H9 (cell line): ENCODE results near the gene MIGA2. TPM values are rescaled to one million over a fixed set of nuclear protein-coding genes. Genes with fewer than 3 reads are reported as not detected.

ENCODE experiments used
- DNase-seq: peaks from one replicate; pipeline ENCODE4 v3.0.0-alpha.2; 2017
- H2AFZ ChIP-seq: one replicate; pipeline ENCODE4 v1.6.1; 2013; ENCODE audit warnings: mild to moderate bottlenecking, low read length, control low read depth, moderate library complexity
- H2AK5ac ChIP-seq: 2 replicates; pipeline ENCODE4 v1.6.1; 2013; ENCODE audit warnings: low read length, control low read depth, mixed read lengths; ENCODE audit not compliant: insufficient read length
- H2BK120ac ChIP-seq: one replicate; pipeline ENCODE4 v1.6.1; 2013; ENCODE audit warnings: low read depth, mild to moderate bottlenecking, low read length, control low read depth, inconsistent platforms; ENCODE audit not compliant: poor library complexity, severe bottlenecking
- H2BK12ac ChIP-seq: 2 replicates; pipeline ENCODE4 v1.6.1; 2013; ENCODE audit warnings: low read length, control low read depth, mixed read lengths, low read depth; ENCODE audit not compliant: insufficient read length
- H2BK15ac ChIP-seq: 2 replicates; pipeline ENCODE4 v1.6.1; 2013; ENCODE audit warnings: low read depth, low read length, control low read depth
- H2BK20ac ChIP-seq: one replicate; pipeline ENCODE4 v1.6.1; 2013; ENCODE audit warnings: low read depth, mild to moderate bottlenecking, low read length, control low read depth, inconsistent platforms; ENCODE audit not compliant: poor library complexity, severe bottlenecking
- H2BK5ac ChIP-seq: 2 replicates; pipeline ENCODE4 v1.6.1; 2013; ENCODE audit warnings: low read length, control low read depth, mixed read lengths; ENCODE audit not compliant: insufficient read length
- H3K14ac ChIP-seq: 2 replicates; pipeline ENCODE4 v1.6.1; 2013; ENCODE audit warnings: low read length, control low read depth; ENCODE audit not compliant: insufficient read depth
- H3K18ac ChIP-seq: 2 replicates; pipeline ENCODE4 v1.6.1; 2013; ENCODE audit warnings: low read depth, mild to moderate bottlenecking, mixed read lengths, low read length, control low read depth; ENCODE audit not compliant: insufficient read length
- H3K23ac ChIP-seq: 2 replicates; pipeline ENCODE4 v1.6.1; 2013; ENCODE audit warnings: low read length, control low read depth, mixed read lengths, low read depth; ENCODE audit not compliant: insufficient read length
- H3K23me2 ChIP-seq: 2 replicates; pipeline ENCODE4 v1.6.1; 2013; ENCODE audit warnings: low read depth, mild to moderate bottlenecking, mixed read lengths, low read length, control low read depth; ENCODE audit not compliant: insufficient read length, poor library complexity, severe bottlenecking
- H3K27ac ChIP-seq: 2 replicates; pipeline ENCODE4 v1.5.1; 2013; ENCODE audit warnings: low read length, control low read depth, mixed read lengths, low read depth; ENCODE audit not compliant: insufficient read length
- H3K27me3 ChIP-seq: 2 replicates; pipeline ENCODE4 v1.6.1; 2013; ENCODE audit warnings: low read length, control low read depth, inconsistent platforms; ENCODE audit not compliant: insufficient read depth
- H3K4ac ChIP-seq: 2 replicates; pipeline ENCODE4 v1.6.1; 2013; ENCODE audit warnings: low read depth, mild to moderate bottlenecking, control low read depth, inconsistent platforms, low read length, moderate library complexity
- H3K4me1 ChIP-seq: 2 replicates; pipeline ENCODE4 v1.6.1; 2013; ENCODE audit warnings: low read length, control low read depth, inconsistent platforms; ENCODE audit not compliant: insufficient read depth
- H3K4me2 ChIP-seq: 2 replicates; pipeline ENCODE4 v1.6.1; 2013; ENCODE audit warnings: low read length, control low read depth, mixed read lengths; ENCODE audit not compliant: insufficient read length, insufficient read depth
- H3K56ac ChIP-seq: 2 replicates; pipeline ENCODE4 v1.6.1; 2013; ENCODE audit warnings: low read depth, mild to moderate bottlenecking, mixed read lengths, low read length, control low read depth; ENCODE audit not compliant: insufficient read length
- H3K79me1 ChIP-seq: 2 replicates; pipeline ENCODE4 v1.6.1; 2013; ENCODE audit warnings: low read depth, mild to moderate bottlenecking, moderate library complexity, low read length, control low read depth, inconsistent platforms; ENCODE audit not compliant: insufficient read depth, poor library complexity, severe bottlenecking
- H3K79me2 ChIP-seq: 2 replicates; pipeline ENCODE4 v1.6.1; 2013; ENCODE audit warnings: low read length, control low read depth, inconsistent platforms; ENCODE audit not compliant: insufficient read depth
- H3K9ac ChIP-seq: 2 replicates; pipeline ENCODE4 v1.6.1; 2013; ENCODE audit warnings: low read length, control low read depth, mixed read lengths; ENCODE audit not compliant: insufficient read length; ENCODE audit errors: extremely low read depth
- H3K9me3 ChIP-seq: one replicate; pipeline ENCODE4 v1.6.1; 2013; ENCODE audit warnings: low read depth, low read length, inconsistent platforms; ENCODE audit not compliant: control insufficient read depth
- H3T11ph ChIP-seq: one replicate; pipeline ENCODE4 v1.6.1; 2013; ENCODE audit warnings: mild to moderate bottlenecking, low read length, control low read depth, inconsistent platforms
- H4K20me1 ChIP-seq: one replicate; pipeline ENCODE4 v1.6.1; 2013; ENCODE audit not compliant: control insufficient read depth, insufficient read length, insufficient read depth
- H4K5ac ChIP-seq: 2 replicates; pipeline ENCODE4 v1.6.1; 2013; ENCODE audit warnings: low read depth, mild to moderate bottlenecking, mixed read lengths, low read length, control low read depth; ENCODE audit not compliant: insufficient read length
- H4K8ac ChIP-seq: replicated peaks from 2 replicates; pipeline ENCODE4 v1.6.1; 2013; ENCODE audit warnings: low read length, control low read depth, mixed read lengths, low read depth; ENCODE audit not compliant: insufficient read length
- H4K91ac ChIP-seq: 2 replicates; pipeline ENCODE4 v1.6.1; 2013; ENCODE audit warnings: low read depth, mild to moderate bottlenecking, moderate library complexity, mixed read lengths, low read length, control low read depth; ENCODE audit not compliant: insufficient read length
- H3K27ac Mint-ChIP-seq, 3 experiments: 2 replicates in 2 of 3; 3 replicates in 1 of 3; pipeline ENCODE4 v1.8.0; 2020 to 2021; ENCODE audit warnings: mixed read lengths in 3 of 3, mild to moderate bottlenecking in 1 of 3, moderate library complexity in 1 of 3
- H3K27me3 Mint-ChIP-seq: 2 replicates; pipeline ENCODE4 v1.8.0; 2021; ENCODE audit warnings: low read depth, mild to moderate bottlenecking, moderate library complexity, mixed read lengths
- H3K36me3 Mint-ChIP-seq, 3 experiments: 2 replicates in 2 of 3; 3 replicates in 1 of 3; pipeline ENCODE4 v1.8.0; 2020 to 2021; ENCODE audit warnings: low read depth in 3 of 3, mixed read lengths in 3 of 3; ENCODE audit not compliant: insufficient read depth in 1 of 3
- H3K4me1 Mint-ChIP-seq, 2 experiments: 2 replicates each; pipeline ENCODE4 v1.8.0; 2020; ENCODE audit warnings: mixed read lengths in 2 of 2
- H3K4me3 Mint-ChIP-seq, 2 experiments: 2 replicates in 1 of 2; 3 replicates in 1 of 2; pipeline ENCODE4 v1.8.0; 2020 to 2021; ENCODE audit warnings: mild to moderate bottlenecking in 2 of 2, mixed read lengths in 2 of 2, moderate library complexity in 1 of 2
- H3K9me3 Mint-ChIP-seq, 2 experiments: 2 replicates in 1 of 2; 3 replicates in 1 of 2; pipeline ENCODE4 v1.8.0; 2020; ENCODE audit warnings: mild to moderate bottlenecking in 2 of 2, mixed read lengths in 2 of 2, moderate library complexity in 1 of 2
- CTCF ChIP-seq: fragments of 200-600 bp; sonication (generic); conservative IDR thresholded peaks from 3 replicates; pipeline ENCODE4 v1.8.0; 2021; ENCODE audit warnings: antibody characterized with exemption, mild to moderate bottlenecking
- WGBS: extraction: QIAGEN DNeasy Blood & Tissue Kit; methylation state at CpG from one replicate; pipeline ENCODE4 v1.1.7; 2013; ENCODE audit warnings: missing lambda C conversion rate, low lambda C conversion rate, mixed read lengths; ENCODE audit not compliant: insufficient read length; ENCODE audit errors: extremely low coverage; 5-methylcytosine and 5-hydroxymethylcytosine counted together
- total RNA-seq: library from RNA; stranded (reverse); gene quantifications from 2 replicates; pipeline ENCODE4 v1.2.1, GENCODE V29; 2021

The MIGA2 gene
- total RNA-seq, 1 experiment from 2014 or later, result 37.8 TPM

- Histone ChIP-seq H3K79me2 (no peaks in the 10 kb centered on the region), H4K5ac (no peak overlapping the region), H2BK5ac (no peak overlapping the region), H2BK20ac (no peak overlapping the region), H3K4me2 (no peak overlapping the region), H3K9me3 (no peaks in the 10 kb centered on the region), H3K4ac (no peak overlapping the region), H2BK120ac (no peak overlapping the region), H3K56ac (no peak overlapping the region), H4K91ac (no peak overlapping the region), H3K4me1 (no peaks in the 10 kb centered on the region), H3K27ac (no peak overlapping the region), H2AFZ (no peak overlapping the region), H3K9ac (no peak overlapping the region), H3K14ac (no peak overlapping the region), H3K23me2 (no peaks in the 10 kb centered on the region), H4K20me1 (no peaks in the 10 kb centered on the region), H2BK15ac (no peak overlapping the region), H3T11ph (no peak overlapping the region), H2BK12ac (no peak overlapping the region), H3K27me3 (no peaks in the 10 kb centered on the region), H2AK5ac (no peak overlapping the region), H4K8ac (no peak overlapping the region), H3K23ac (no peak overlapping the region), H3K79me1 (no peaks in the 10 kb centered on the region), H3K18ac (no peak overlapping the region)
- TF ChIP-seq CTCF, result no peak
- Mint-ChIP-seq H3K27me3 (no peaks in the 10 kb centered on the region; the same call in 1 of the 2 replicates), H3K27ac (no peak overlapping the region), H3K4me1 (no peaks in the 10 kb centered on the region), H3K9me3 (no peaks in the 10 kb centered on the region), H3K4me3 (no peak overlapping the region), H3K36me3 (peaks cover 23 to 57% (median 53%) of the 10 kb centered on the region in 3 experiments; a peak in 6 of 7 replicates)
- no peak for DNase-seq
- WGBS, result no CpG with 5 or more reads among the region's 8 CpGs
These were observed 28.1 kb downstream of the MIGA2 start for GRCh38 chr9:129064499-129064908.
